Lower leg skin (tissue), 4 donors: ENCODE data around the gene ECSCR. TPM values are rescaled to one million over a fixed set of nuclear protein-coding genes. Genes with fewer than 3 reads are reported as not detected.

Experiments used
- DNase-seq, 2 donors: peaks; one replicate each; pipeline ENCODE4 v3.0.0-alpha.2; 2019; ENCODE audit warnings: low spot score in 2 of 2
- H3K4me3 ChIP-seq: fragments of 200-600 bp; sonication (generic); 2 replicates; pipeline ENCODE4 v1.5.1; 2017; ENCODE audit warnings: mild to moderate bottlenecking, low read depth; ENCODE audit not compliant: poor library complexity, severe bottlenecking
- POLR2A ChIP-seq, 2 donors: fragments of 450-650 bp; IDR thresholded peaks; one replicate each; pipeline ENCODE4 v1.6.1; 2016 to 2017; ENCODE audit warnings: antibody characterized with exemption in 2 of 2, mild to moderate bottlenecking in 1 of 2, moderate library complexity in 1 of 2
- WGBS, 2 donors: methylation state at CpG; one replicate each; pipeline ENCODE4 v1.1.5; 2018; 5-methylcytosine and 5-hydroxymethylcytosine counted together
- intact Hi-C: fragments of 100-400 bp; cut with DNase I; formaldehyde crosslinking; loops from one replicate; pipeline ENCODE4 v1.15.0; 2023; ENCODE audit warnings: low total_unique reads
- total RNA-seq, 4 donors: library from RNA; depleted of rRNA; stranded (reverse); fragments of >200 nt; gene quantifications; one replicate each; pipeline ENCODE4 v1.1.0, GENCODE V29; 2016
- TF ChIP-seq, protein P1 (sequence below), 3 donors: fragments of 450-650 bp; IDR thresholded peaks; one replicate each; pipeline ENCODE4 v1.5.1; 2016; ENCODE audit warnings: antibody characterized with exemption in 3 of 3, mild to moderate bottlenecking in 3 of 3, moderate library complexity in 2 of 3

Gene ECSCR
- total RNA-seq, 4 donors from 2014 or later = 1.4 to 15.0 (median 9.3) TPM

DNA sequence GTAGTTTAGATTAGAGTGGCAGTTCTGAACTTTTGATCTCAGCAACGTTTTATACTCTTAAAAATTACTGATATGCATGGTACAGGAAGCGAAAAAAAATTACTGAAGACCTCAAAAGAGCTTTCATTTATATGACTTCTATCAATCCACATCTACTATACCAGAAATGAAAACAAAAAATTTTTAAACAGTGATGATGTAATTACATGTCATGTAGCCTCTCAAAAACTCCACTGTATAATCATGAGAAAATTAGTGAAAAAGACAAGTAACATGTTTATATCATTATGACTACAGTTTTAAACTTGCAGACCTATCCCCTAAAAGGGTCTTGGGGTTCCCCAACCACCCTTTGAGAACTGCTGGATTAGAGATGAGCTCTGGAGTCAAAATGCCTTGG is 32.5 kb downstream of the ECSCR start:
- TF ChIP-seq, protein P1, sequence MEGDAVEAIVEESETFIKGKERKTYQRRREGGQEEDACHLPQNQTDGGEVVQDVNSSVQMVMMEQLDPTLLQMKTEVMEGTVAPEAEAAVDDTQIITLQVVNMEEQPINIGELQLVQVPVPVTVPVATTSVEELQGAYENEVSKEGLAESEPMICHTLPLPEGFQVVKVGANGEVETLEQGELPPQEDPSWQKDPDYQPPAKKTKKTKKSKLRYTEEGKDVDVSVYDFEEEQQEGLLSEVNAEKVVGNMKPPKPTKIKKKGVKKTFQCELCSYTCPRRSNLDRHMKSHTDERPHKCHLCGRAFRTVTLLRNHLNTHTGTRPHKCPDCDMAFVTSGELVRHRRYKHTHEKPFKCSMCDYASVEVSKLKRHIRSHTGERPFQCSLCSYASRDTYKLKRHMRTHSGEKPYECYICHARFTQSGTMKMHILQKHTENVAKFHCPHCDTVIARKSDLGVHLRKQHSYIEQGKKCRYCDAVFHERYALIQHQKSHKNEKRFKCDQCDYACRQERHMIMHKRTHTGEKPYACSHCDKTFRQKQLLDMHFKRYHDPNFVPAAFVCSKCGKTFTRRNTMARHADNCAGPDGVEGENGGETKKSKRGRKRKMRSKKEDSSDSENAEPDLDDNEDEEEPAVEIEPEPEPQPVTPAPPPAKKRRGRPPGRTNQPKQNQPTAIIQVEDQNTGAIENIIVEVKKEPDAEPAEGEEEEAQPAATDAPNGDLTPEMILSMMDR (IDR thresholded peaks at IDR 0.05) = no peak
- TF ChIP-seq POLR2A (IDR thresholded peaks at IDR 0.05) = no peak

DNA sequence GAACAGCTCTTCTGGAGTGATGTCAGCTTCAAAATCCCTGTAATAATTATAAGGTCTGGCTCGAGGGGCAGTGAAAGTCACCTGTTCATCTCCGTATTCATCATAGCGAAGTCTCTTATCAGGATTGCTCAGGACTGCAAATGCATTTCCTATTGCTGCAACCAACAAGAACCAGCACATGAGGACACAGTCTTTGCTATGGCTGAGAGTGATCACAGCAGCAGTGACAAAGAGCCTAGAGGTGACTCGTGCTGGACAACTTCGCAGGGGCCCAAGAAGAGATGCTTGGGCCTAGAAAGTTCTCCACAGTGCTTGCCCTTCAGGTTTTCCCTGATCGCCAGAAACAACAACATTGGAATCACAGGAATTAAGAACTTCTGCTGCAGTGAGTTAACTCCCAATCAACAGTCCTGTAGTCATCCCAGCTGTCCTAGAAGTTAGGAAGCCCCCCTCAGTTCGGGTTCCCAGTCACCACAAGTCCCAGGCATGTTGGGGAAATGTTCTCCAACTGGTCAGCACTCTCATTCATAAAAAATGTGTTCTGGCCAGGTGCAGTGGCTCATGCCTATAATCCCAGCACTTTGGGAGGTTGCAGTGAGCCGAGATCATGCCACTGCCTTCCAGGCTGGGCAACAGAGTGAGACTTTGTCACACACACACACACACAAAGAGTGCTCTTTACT is 36.2 kb downstream of the ECSCR start:
- TF ChIP-seq, protein P1 (IDR thresholded peaks at IDR 0.05) = no peak
- TF ChIP-seq POLR2A (IDR thresholded peaks at IDR 0.05) = no peak
- peak in 1 of 2 donors; percentile 61 for DNase-seq
- intact Hi-C loops = no loop called here
- WGBS, 2 donors = 82 to 87% methylated on average over 8 of the region's 8 CpGs
- no peak overlapping the region for H3K4me3 ChIP-seq

More for the DNA sequence above, 32.5 kb downstream of the ECSCR start:
- intact Hi-C loops = no loop called here
- H3K4me3 ChIP-seq = no peak overlapping the region
- no peak for DNase-seq
- 84 to 87% methylated on average over 2 of the region's 2 CpGs for WGBS, 2 donors

DNA sequence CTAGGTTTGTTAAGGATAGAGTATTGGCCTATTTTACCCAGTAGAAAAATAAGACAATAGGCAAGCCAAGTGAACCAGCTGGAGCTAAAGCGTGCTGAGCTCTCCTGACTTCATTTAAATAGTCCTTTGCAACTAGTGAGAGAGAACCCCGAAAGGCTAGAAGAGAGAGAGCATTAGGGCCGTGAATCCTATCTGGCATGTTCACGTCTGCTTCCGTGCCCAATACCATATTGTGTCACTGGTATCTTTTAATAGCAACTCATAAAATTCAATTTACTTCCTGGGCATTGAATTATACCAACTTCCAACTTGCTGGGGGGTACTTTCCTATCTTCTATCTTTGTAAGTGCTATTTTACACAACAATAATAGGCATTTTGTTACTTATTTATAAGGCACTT is 37.0 kb downstream of the ECSCR start:
- intact Hi-C loops = no loop called here
- no peak overlapping the region for H3K4me3 ChIP-seq
- 84 to 90% methylated on average over 5 of the region's 5 CpGs for WGBS, 2 donors
- TF ChIP-seq POLR2A (IDR thresholded peaks at IDR 0.05) = no peak
- TF ChIP-seq, protein P1 (IDR thresholded peaks at IDR 0.05) = no peak
- peak in 1 of 2 donors; percentile 2 for DNase-seq

DNA sequence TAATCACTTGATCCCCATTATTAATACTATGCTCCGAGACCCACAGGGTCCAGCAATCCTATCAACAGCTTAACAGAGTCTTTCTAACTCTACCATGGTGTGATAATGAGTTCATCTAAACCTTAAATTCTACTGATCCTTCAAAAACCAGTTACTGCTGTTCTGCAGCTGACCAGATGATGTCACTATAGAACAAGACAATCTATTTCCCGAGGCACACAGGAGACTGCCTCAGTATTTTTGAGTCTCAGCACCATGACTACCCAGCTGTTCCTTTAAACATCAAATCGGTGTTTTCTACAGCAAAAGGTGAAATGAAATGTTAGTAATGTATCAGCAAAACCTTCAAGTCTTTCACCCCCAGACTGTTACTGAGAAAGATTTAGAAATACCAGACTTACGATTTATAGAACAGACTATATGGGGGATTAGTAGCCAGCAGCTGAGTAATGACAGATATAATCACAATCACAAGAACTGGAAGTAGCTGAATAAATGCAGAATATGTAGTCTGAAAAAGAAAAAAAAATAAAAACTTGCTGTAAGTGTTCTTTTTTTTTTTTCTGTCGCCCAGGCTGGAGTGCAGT is 40.1 kb downstream of the ECSCR start:
- intact Hi-C loops = loop anchor here (2.0 kb wide), 1 partner anchor 90 kb away; no protein-coding TSS in a partner anchor
- 43 to 46% methylated on average over 5 of the region's 5 CpGs for WGBS, 2 donors
- TF ChIP-seq, protein P1 (IDR thresholded peaks at IDR 0.05) = peak in 1 of 3 donors; percentile 62
- TF ChIP-seq POLR2A (IDR thresholded peaks at IDR 0.05) = no peak
- H3K4me3 ChIP-seq = no peak overlapping the region
- peak; percentile 34 to 68 for DNase-seq

DNA sequence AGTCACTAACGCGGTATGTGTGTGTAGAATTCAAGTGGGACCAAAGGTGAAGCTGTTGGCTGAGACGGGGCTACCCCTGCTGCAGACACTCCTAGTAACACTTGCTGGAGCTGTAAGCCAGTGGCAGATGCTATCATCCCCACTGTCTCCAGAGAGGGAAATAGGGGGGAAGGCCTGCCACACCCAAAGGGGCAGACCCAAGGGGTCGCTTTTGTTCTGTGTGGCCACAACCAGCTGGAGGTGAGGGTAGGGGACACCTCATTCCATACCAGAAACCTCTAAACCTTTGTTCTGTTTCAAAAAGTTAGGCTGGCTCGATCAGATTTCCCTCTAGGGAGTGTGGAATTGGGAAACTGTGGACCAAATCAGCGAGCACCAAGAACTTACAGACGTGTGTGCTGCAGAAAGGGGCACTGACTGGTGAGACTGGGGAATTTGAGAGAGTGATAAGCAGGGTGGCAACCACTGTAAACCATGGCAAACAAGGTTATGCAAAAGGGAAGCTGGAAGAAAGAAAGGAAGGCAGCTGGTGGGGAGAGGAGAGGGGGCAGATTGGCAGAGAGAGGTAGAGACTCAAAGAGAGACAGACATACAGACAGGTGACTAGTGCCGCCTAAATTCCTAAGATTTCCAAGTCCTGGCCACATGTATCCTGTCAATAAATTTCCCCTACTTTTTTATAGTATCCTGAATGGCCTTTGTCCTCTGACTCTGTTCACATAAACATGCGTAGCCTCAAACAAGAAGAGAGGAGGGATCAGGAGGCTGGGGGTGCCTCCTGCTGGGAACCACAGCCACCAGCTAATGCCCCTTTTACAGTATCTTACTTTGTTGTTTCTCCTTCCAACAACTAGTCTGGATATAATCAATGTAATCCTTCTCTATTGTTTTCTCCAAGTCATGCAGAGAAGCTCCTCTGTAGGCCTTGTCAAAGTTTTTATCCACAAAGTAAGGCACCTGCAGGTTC is 43.0 kb downstream of the ECSCR start:
- intact Hi-C loops = no loop called here
- TF ChIP-seq POLR2A (IDR thresholded peaks at IDR 0.05) = no peak
- TF ChIP-seq, protein P1 (IDR thresholded peaks at IDR 0.05) = no peak
- H3K4me3 ChIP-seq = no peak overlapping the region
- WGBS, 2 donors = 82 to 84% methylated on average over 9 of the region's 9 CpGs
- peak in 1 of 2 donors; percentile 50 for DNase-seq
